ENCODE results near the gene PTPRD.

DNA sequence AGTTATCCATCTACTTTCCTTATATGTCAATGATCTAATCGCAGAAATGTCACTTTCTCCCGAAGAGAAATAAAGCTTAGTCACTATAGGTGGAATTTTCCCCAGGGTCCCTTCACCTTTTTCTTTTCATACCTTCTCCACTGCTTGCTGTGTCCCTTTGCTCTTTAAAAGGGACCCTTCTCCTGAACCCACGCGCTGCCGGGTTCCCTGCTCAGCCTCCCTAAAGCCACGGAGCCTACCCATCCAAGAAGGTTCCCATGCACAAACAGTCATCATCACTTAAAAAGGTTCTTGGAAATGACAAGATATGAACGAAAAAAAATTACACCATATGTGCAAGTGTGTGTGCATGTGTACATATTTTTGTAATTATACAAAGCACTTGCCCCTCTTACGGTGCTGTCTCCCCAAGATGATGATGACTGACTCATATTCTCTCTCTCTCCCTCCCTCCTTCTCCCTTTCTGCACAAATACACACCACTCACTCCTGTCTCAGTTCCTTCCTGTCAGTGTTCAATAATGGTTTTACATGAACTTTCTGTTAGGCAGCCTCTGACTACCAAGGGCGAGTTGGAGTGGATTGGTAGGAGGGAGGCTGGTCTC, 1.5 kb upstream of the PTPRD start:
- TF ChIP-seq, protein P1, sequence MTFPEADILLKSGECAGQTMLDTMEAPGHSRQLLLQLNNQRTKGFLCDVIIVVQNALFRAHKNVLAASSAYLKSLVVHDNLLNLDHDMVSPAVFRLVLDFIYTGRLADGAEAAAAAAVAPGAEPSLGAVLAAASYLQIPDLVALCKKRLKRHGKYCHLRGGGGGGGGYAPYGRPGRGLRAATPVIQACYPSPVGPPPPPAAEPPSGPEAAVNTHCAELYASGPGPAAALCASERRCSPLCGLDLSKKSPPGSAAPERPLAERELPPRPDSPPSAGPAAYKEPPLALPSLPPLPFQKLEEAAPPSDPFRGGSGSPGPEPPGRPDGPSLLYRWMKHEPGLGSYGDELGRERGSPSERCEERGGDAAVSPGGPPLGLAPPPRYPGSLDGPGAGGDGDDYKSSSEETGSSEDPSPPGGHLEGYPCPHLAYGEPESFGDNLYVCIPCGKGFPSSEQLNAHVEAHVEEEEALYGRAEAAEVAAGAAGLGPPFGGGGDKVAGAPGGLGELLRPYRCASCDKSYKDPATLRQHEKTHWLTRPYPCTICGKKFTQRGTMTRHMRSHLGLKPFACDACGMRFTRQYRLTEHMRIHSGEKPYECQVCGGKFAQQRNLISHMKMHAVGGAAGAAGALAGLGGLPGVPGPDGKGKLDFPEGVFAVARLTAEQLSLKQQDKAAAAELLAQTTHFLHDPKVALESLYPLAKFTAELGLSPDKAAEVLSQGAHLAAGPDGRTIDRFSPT (tag by site-specific recombination; IDR thresholded peaks at IDR 0.05), result no peak
- TF ChIP-seq, protein P2, sequence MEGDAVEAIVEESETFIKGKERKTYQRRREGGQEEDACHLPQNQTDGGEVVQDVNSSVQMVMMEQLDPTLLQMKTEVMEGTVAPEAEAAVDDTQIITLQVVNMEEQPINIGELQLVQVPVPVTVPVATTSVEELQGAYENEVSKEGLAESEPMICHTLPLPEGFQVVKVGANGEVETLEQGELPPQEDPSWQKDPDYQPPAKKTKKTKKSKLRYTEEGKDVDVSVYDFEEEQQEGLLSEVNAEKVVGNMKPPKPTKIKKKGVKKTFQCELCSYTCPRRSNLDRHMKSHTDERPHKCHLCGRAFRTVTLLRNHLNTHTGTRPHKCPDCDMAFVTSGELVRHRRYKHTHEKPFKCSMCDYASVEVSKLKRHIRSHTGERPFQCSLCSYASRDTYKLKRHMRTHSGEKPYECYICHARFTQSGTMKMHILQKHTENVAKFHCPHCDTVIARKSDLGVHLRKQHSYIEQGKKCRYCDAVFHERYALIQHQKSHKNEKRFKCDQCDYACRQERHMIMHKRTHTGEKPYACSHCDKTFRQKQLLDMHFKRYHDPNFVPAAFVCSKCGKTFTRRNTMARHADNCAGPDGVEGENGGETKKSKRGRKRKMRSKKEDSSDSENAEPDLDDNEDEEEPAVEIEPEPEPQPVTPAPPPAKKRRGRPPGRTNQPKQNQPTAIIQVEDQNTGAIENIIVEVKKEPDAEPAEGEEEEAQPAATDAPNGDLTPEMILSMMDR (tag by site-specific recombination; IDR thresholded peaks at IDR 0.05), result no peak
- TF ChIP-seq ZNF146 (tag by site-specific recombination; IDR thresholded peaks at IDR 0.05), result no peak
